NCI-H146 (cell line): ENCODE results near the gene STX1B.
"Not testable (repeated sequence)": the region's sequence is repeated elsewhere in the genome, so short reads cannot be mapped to it uniquely, and the experiment has no call there.

ENCODE experiments used
- DNase-seq: peaks from one replicate; lab custom pipeline; 2025; lab: John Stamatoyannopoulos, UW

Gene STX1B

DNA sequence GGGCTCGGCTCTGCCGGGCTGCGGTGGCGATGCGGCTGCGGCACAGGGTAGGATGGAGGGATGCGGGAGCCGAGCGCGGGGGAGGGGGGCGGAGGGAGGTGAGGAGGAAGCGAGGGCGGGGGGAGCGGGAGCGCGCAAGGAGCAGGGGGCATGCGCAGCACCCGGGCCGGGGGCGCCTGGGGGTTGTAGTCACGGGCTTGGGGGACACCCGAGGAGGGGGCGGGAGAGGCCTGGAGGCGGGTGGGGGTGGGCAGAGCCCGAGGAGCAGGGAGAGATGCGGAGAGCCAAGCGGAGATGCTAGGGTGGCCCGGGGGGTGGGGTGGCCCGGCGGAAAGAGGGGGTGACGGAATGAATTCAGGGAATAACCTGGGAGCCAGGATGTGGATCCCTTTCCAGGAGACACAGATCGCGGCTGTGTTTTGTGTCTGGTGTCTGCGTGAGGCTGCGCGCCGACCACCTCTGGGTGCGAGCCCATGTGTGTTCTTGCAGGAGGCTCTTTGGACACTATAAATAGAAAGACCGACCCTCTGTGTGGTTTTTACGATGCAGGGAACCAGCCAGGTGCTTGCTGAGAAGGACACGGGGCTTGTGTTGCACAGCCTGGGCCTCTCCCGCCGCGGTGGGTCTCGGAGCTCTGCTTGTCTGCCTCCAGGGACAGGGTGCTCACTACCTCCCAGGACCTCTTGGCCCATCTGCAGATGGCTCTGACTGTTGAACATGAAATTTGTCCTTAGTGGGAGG is at the start of gene STX1B:
Gene STX1B, minus strand, starts transcription at position 54 of the 741 bp plus-strand sequence. CDS start 242 bp downstream, outside the sequence.
- DNase-seq = peak; percentile 89

- DNase-seq = no peak
These were observed 45.2 kb upstream of the STX1B start for GRCh38 chr16:31055613-31056012.

GRCh38 chr16:31052114-31052513 is 41.7 kb upstream of the STX1B start:
- DNase-seq = no peak

GRCh38 chr16:31050280-31051030 is 40.0 kb upstream of the STX1B start:
- DNase-seq = peak; percentile 16

- DNase-seq = no peak
These were observed 33.6 kb upstream of the STX1B start for GRCh38 chr16:31043898-31044481.

DNA sequence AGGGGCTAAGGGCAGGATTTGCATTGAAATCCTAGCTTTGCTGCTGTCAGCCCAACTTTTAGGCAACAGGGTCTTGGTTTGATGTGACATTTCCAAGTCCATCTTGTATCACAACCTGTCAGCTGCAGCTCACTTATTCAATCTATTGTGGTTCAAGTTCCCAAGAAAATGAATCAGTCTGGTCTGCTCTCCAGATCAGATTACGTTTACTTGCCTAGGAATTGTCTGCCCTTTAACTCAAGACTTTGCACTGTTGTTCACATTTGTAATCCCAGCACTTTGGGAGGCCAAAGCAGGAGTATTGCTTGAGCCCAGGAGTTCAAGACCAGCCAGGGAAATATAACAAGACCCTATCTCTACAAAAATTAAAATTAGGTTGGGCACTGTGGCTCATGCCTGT is 32.9 kb upstream of the STX1B start:
- DNase-seq = no peak

- DNase-seq = no peak
These were observed 32.4 kb upstream of the STX1B start for GRCh38 chr16:31042866-31043265.

DNA sequence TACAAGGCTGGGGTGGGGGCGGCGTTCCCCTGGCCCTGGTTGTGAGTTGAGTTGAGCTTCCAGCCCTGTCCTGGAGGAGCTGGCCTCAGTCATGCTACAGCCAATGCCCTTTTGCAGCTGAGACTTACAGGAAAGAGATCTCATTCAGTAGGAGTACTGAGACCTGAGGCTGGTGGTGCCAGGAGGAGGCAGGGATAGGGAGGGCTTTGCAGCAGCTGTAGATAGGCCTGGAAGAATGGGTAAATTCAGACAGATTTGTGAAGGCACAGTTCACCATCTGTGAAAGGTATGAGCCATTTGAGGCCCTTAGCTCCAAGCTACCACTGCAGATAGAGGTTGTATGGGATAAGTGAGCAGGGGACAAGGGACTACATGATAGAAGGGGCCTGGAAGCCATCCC is 28.6 kb upstream of the STX1B start:
- no peak for DNase-seq

DNA sequence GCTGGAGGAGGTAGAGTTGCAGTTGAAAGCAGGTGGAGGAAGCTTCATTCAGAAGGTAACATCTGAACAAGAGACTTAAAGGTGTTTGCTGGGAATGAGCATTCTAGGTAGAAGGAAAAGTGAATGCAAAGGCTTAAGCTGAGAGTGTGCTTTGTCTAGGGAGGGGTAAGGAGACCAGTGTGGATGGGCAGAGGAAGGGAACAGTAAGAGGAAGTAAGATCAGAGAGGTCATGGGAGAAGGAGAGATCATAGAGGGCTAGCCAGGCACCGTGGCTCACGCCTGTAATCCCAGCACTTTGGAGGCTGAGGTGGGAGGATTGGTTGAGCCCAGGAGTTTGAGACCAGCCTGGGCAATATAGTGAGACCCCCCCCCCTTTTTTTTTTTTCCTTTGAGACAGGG is 26.3 kb upstream of the STX1B start:
- no peak for DNase-seq

- DNase-seq = peak; percentile 86
These were observed 23.5 kb upstream of the STX1B start for GRCh38 chr16:31033709-31034492.

GRCh38 chr16:31032736-31033708 is 22.6 kb upstream of the STX1B start, which contains the start of gene STX4:
STX4 (plus strand) TSS chr16:31033558; CDS start chr16:31033806, 248 bp downstream.
- peak; percentile 97 for DNase-seq

GRCh38 chr16:31031276-31031675 is 20.8 kb upstream of the STX1B start:
- DNase-seq = no peak

GRCh38 chr16:31029272-31029671 is 18.8 kb upstream of the STX1B start:
- DNase-seq = no peak

DNA sequence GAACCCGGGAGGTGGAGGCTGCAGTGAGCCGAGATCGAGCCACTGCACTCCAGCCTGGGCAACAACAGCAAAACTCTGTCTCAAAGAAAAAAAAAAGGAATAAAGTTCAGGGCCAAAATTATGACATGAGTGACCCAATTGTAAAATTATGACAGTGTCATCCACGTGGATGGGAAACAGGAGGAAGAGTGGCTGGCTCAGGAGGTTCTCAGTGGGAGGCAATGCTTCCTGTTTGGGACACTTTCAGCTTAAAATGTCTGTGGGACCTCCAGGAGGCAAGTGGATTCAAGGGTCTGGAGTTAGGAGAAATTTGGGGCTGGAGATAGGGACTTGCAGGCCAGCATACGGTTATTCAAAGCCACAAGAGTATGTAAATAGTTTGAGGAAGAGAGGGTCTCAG is 14.9 kb upstream of the STX1B start:
- DNase-seq = no peak

GRCh38 chr16:31023627-31024226 is 13.3 kb upstream of the STX1B start:
- no peak for DNase-seq

DNA sequence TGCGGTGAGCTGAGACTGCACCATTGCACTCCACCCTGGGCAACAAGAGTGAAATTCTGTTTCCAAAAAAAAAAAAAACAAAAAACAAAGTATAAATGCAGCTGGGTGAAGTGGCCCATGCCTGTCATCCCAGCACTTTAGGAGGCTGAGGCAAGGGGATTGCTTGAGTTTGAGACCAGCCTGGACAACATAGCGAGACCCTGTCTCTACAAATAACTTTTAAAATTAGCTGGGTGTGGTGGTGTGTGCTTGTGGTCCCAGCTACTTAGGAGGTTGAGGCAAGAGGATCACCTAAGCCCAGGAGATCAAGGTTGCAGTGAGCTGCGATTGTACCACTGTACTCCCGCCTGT is 12.8 kb upstream of the STX1B start:
- no peak for DNase-seq

DNA sequence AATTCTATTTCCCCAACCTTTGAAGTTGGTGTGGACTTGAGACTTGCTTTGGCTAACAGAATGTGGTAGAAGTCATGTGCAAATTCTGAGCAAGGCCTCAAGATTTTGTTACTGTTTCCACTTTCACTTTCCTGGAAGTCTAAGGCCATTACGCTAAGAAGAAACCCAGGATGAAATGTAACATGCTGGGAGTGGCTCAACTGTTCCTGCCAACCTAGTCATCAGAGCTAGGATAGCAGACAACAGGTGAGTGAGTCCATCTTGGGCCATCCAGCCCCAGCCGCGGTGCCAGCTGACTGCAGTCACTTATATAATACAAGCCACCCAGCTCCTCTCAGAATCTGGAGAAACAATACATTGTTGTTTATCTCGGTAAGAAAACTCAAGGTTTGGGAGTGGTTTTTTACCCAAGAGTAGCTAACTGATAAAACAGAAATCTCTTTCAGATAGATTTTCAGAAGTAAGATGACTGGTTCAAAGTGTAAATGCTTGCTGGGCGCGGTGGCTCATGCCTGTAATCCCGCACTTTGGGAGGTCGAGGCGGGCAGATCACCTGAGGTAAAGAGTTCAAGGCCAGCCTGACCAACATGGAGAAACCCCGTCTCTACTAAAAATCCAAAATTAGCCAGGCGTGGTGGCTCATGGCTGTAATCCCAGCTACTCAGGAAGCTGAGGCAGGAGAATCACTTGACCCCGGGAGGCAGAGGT is 12.3 kb upstream of the STX1B start:
- no peak for DNase-seq

DNA sequence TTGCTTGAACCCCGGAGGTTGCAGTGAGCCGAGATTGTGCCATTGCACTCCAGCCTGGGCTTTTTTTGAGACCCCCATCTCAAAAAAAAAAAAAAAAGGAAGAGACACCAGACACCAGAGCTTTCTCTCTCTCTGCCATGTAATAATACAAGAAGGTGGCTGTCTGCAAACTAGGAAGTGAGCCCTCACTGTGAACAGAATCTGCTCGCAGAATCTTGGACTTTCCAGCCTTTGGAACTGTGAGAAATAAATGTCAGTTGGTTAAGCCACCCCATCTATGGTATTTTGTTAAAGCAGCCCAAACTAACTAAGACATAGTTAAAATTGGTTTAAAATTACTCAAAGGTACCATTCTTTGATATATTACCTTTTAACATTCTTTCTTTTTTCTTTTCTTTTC is 10.1 kb upstream of the STX1B start:
- no peak for DNase-seq

DNA sequence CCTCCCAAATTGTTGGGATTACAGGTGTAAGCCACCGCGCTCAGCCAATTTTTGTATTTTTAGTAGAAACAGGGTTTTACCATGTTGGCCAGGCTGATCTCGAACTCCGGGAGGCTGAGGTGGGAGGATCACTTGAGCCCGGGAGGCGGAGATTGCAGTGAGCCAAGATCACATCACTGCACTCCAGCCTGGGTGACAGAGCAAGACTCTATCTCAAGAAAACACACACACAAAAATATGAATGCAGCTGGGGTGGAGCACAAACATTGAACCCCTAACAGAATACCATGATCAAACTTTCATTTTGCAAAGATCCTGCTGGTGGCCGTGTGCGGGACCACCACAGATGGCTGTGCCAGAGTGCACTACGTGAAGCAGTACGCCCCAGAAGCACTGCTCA is 7.3 kb upstream of the STX1B start:
- DNase-seq = not testable (repeated sequence)

- no peak for DNase-seq
These were observed 5.6 kb upstream of the STX1B start for GRCh38 chr16:31016018-31016417.
